ENCODE measurements around the gene RWDD1.
"Not testable (repeated sequence)": the region's sequence is repeated elsewhere in the genome, so short reads cannot be mapped to it uniquely, and the experiment has no call there.

RWDD1 gene

GRCh38 chr6:116561377-116562018 is 9.8 kb upstream of the RWDD1 start:
- peak; percentile 82 for DNase-seq

DNA sequence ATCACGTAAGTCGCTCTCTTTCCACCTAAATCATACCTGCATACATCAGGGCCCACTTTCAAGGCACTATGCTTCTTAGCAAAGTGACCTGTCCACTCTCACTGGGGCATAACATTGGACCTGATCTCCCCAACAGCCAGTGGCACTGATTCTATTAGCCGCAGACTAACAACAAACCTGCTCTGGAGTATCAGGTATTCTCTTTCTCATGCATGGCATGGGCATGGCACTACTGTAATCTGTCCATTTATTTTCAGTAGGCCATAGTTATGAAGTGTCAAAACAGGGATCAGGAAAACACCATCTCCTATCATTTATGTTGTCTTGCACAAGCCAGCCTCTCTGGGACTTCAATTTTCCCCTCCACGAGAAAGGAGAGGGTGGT is 9.3 kb upstream of the RWDD1 start:
- no peak for DNase-seq

- no peak for DNase-seq
Observed at GRCh38 chr6:116562614-116563013, 8.7 kb upstream of the RWDD1 start.

- DNase-seq: no peak
Observed at GRCh38 chr6:116563830-116564229, 7.5 kb upstream of the RWDD1 start.

DNA sequence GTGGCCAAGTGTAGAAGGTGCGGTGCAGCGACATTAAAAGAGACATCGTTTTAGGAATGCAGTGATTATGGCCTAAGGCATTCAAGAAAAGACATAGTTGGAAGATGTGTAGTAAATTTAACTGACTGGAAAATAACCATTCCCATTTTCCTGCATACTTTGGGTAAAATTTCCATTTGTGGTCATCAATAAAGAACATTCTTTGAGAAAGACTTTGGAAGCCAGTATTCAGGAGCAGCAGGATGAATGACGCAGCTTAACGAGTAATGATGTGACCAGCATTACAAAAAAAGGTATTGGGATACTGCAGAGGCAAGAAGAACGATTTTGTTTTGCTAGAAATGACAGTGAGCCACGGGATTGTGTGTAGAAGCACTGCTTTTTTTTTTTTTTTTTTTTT is 7.0 kb upstream of the RWDD1 start:
- DNase-seq: no peak

- DNase-seq: no peak
Observed at GRCh38 chr6:116564921-116565872, 6.1 kb upstream of the RWDD1 start.

DNA sequence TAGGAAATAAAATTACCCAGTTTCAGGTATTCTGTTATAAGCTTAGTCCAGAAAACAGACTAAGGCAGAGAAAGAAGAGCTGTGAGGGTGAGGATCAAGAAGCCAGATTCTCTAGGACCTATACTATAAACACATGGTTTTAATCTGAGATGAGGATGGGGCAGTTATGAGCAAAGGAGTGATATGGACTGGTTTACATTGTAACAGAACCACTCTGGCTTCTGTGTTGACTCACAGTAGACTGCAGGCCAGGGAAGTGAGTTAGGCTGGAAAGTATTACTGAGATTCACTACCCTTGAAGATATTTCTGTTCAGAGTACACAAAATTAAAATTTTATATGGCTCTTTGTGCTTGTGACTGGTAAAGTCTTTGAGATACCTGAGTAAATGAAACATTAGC is 3.2 kb upstream of the RWDD1 start:
- no peak for DNase-seq

DNA sequence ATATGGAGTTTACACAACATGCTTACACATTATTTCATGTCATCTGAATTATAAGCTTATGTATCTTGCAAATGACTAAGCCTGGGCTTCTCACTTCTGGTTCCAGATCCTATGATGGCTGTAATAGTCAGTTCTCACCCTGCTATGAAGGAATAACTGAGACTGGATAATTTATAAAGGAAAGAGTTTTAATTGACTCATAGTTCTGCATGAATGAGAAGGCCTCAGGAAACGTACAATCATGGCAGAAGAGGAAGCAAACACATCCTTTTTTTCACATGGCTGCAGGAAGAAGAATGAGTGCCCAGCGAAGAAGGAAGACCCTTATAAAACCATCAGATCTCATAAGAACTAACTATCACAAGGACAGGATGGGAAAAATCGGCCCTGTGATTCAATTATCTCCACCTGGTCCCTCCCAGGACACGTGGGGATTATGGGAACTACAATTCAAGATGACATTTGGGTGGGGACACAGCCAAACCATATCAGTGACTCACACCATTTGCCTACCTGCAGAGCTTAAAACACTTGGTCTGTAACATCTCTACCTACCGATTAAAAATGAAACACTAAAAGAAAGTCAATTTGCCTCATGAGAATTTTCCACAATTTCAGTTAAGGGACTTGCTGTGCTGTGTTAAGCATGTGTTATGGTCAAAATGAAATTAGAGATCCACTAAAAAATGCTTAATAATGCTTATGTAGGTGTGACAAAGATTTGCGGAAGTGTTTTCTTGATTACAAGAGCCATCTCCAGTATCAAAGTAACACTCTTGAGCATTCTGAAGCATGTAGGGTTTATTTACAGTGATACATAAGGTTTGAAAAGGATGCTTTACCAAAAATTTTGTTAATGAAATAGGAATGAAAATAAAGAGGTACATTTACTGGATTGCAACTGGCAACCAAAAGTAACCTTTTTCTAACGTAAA is 2.2 kb upstream of the RWDD1 start:
- DNase-seq: no peak

DNA sequence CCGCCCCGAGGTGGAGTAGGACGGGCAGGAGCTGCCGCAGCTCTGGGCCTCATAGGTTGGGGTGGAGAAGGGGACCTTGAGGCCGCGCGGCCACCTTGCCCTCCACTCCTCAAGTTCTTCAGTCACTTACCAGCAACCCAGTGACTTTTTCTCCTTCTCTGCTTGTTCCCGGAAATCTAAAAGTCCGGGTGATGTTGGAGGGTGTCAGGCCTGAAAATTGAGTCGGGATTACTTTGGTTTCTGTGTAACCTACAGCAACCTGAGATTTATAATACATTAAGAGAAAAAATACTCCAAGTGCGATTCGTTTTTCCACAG is 338 bp downstream of the RWDD1 start:
- no peak for DNase-seq

DNA sequence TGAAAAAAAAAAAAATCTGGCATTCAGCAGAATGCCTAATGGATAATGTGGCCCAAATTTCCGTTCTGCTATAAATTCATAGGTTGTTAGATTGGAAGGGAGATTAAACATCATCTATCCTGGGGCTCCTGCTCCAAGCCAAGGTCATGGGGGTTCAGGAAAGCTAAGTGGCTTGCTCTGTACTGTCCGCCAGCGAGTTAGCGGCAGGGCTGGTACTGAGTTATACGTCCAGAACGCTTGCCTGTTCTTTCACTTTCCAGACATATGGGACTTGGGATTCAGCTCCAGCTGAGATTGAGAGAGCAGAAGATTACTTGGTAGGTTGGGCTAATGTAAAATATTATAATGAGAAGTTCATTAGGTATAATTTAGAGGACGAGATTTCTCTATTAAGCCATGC is 858 bp downstream of the RWDD1 start:
- DNase-seq: no peak

GRCh38 chr6:116575227-116575626 is 3.9 kb downstream of the RWDD1 start:
- DNase-seq: no peak

- no peak for DNase-seq
Observed at GRCh38 chr6:116577486-116577885, 6.2 kb downstream of the RWDD1 start.

- no peak for DNase-seq
Observed at GRCh38 chr6:116578335-116578734, 7.0 kb downstream of the RWDD1 start.

- DNase-seq: no peak
Observed at GRCh38 chr6:116579143-116579542, 7.8 kb downstream of the RWDD1 start.

DNA sequence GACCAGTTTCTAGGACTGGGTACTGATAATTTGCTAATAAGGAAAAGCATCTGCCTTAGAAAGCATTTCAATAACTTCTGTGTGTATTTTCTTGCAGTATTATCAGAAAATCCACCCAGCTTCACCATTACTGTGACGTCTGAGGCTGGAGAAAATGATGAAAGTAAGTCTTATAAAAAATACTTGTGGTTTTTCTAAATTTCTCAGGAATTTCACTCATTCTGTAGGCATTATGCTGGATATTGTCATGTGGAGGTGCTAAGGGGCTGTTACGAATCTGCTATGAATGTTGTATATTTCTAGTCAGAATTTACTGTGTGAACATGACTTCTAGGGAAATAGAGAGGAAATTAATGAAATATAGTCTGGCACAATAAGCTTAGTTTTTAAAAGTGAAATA is 8.9 kb downstream of the RWDD1 start:
- no peak for DNase-seq

GRCh38 chr6:116586276-116586675 is 15.0 kb downstream of the RWDD1 start:
- no peak for DNase-seq

- no peak for DNase-seq
Observed at GRCh38 chr6:116586738-116587137, 15.4 kb downstream of the RWDD1 start.

DNA sequence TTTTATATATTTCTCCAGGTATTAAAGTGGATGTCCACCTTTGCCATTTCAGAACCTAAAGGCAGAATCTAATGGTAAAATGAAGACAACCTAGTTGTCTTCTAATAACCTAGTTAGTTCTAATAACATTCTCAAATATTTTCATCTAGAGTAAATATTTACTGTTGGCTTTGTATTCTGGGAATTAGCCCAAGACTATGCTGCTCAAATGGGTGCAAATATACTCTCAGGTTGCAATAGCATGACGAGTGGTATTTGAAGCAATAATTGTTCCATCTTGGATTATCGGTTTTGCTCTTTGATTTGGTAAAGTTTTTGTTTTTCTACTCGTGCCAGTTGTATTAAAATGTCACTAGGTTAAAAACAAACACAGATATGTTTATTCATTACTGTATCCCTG is 23.9 kb downstream of the RWDD1 start:
- DNase-seq: no peak

DNA sequence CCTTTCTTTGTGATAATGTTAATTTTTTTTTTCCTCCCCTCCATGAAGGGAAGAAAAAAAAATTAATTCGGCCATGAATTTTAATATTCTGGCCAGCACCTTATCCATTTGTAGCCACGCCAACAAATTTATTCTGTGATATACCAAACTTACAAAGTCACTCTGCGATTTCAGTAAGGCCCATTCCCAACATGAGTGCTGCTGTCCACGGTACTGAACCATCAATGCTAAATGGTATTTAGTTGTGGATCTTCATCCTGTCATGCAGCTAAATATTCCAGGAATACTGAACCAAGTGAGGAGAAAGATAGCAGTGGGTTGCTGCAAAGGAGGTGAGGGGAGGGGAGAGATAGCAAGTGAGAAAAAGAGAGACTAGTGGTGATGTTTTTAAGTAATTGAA is 25.5 kb downstream of the RWDD1 start:
- DNase-seq: no peak

DNA sequence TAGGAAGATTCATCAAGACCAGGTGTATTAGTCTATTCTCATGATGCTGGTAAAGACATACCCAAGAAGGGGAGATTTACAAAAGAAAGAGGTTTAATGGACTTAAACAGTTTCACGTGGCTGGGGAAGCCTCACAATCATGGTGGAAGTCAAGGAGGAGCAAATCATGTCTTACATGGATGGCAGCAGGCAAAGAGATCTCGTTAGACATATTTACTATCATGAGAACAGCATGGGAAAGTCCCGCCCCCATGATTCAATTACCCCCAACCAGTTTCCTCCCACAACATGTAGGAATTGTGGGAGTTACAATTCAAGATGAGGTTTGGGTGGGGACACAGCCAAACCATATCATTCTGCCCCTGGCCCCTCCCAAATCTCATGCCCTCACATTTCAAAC is 32.6 kb downstream of the RWDD1 start:
- DNase-seq: not testable (repeated sequence)

- DNase-seq: not testable (repeated sequence)
Observed at GRCh38 chr6:116604868-116605267, 33.6 kb downstream of the RWDD1 start.

- DNase-seq: no peak
Observed at GRCh38 chr6:116605935-116606334, 34.6 kb downstream of the RWDD1 start.

GRCh38 chr6:116611056-116611455 is 39.8 kb downstream of the RWDD1 start:
- peak; percentile 54 for DNase-seq
